SU-DHL-6 (cell line): ENCODE results near the gene SLX4.

Source experiments
- CTCF ChIP-seq: fragments of 200-600 bp; sonication (generic); IDR thresholded peaks from one replicate; pipeline ENCODE4 v1.5.1; 2017; ENCODE audit warnings: antibody characterized with exemption, mild to moderate bottlenecking, low read length, moderate library complexity; ENCODE audit not compliant: insufficient read depth, poor library complexity, severe bottlenecking
- EZH2phosphoT487 ChIP-seq: fragments of 200-600 bp; sonication (generic), shearing (Covaris generic); conservative IDR thresholded peaks from 2 replicates; pipeline ENCODE4 v1.6.1; 2018; ENCODE audit warnings: mild to moderate bottlenecking, antibody characterized with exemption, low read length, moderate library complexity, mixed read lengths

- TF ChIP-seq CTCF (no peak), EZH2phosphoT487 (no peak)
Observed at GRCh38 chr16:3594316-3595109, 16.9 kb downstream of the SLX4 start.
